ENCODE data around the gene RELA.

DNA sequence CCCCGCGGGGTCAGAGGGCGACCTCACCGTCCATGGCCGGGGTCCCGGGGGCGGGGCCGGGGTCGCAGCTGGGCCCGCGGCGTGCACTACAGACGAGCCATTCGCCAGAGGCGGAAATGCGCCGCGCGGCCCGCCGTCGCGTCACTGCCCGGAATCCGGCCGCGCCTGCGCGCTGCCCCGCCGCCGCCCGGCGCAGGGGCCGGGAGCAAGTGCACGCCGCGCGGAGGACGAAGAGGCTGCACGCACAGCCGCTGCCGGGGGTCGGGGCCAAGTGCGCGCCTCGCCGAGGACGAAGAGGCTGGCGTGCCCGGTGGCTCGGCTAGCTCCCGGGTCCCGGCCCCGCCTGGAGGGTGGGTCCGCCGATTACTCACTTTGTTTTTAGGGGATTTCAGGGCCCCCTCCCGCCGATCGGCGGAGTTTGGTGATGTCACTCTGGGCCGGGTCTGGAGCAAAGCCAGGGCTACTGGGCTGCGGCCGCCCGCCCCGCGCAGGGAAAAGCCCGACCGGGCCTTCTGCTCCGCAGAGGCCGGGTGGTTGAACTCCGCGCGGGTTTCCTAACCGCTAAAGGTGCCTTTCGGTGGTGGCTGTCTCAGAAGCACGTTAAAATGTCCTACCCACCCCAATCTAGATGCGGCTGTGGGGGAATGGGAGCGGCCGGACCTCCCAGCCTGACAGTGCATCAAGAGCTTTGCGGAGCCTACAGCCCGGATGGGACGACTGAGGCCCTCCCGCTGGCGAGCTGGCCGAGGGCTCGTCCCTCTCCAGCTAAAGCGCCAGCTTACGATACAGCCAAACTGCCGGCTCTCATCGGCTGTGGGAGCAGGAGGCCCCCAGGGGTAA is at the start of gene RELA:
- TF ChIP-seq, protein P1, sequence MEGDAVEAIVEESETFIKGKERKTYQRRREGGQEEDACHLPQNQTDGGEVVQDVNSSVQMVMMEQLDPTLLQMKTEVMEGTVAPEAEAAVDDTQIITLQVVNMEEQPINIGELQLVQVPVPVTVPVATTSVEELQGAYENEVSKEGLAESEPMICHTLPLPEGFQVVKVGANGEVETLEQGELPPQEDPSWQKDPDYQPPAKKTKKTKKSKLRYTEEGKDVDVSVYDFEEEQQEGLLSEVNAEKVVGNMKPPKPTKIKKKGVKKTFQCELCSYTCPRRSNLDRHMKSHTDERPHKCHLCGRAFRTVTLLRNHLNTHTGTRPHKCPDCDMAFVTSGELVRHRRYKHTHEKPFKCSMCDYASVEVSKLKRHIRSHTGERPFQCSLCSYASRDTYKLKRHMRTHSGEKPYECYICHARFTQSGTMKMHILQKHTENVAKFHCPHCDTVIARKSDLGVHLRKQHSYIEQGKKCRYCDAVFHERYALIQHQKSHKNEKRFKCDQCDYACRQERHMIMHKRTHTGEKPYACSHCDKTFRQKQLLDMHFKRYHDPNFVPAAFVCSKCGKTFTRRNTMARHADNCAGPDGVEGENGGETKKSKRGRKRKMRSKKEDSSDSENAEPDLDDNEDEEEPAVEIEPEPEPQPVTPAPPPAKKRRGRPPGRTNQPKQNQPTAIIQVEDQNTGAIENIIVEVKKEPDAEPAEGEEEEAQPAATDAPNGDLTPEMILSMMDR (conservative IDR thresholded peaks at IDR 0.05; ENCODE audit: low read depth in 2 of 2): no peak
- no peak for TF ChIP-seq NANOG (IDR thresholded peaks at IDR 0.05; ENCODE audit: borderline replicate concordance)
- TF ChIP-seq POLR2AphosphoS5 (IDR thresholded peaks at IDR 0.05; ENCODE audit: low read depth): peak; percentile 43; the same call in 1 of the 2 replicates
- no peak for TF ChIP-seq EZH2 (IDR thresholded peaks at IDR 0.05; ENCODE audit: low read depth, unreplicated experiment)
- no peak for TF ChIP-seq EZH2phosphoT487 (IDR thresholded peaks at IDR 0.05; ENCODE audit: unreplicated experiment)
- TF ChIP-seq, protein P2, sequence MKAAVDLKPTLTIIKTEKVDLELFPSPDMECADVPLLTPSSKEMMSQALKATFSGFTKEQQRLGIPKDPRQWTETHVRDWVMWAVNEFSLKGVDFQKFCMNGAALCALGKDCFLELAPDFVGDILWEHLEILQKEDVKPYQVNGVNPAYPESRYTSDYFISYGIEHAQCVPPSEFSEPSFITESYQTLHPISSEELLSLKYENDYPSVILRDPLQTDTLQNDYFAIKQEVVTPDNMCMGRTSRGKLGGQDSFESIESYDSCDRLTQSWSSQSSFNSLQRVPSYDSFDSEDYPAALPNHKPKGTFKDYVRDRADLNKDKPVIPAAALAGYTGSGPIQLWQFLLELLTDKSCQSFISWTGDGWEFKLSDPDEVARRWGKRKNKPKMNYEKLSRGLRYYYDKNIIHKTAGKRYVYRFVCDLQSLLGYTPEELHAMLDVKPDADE (IDR thresholded peaks at IDR 0.05): no peak
- TF ChIP-seq, protein P3, sequence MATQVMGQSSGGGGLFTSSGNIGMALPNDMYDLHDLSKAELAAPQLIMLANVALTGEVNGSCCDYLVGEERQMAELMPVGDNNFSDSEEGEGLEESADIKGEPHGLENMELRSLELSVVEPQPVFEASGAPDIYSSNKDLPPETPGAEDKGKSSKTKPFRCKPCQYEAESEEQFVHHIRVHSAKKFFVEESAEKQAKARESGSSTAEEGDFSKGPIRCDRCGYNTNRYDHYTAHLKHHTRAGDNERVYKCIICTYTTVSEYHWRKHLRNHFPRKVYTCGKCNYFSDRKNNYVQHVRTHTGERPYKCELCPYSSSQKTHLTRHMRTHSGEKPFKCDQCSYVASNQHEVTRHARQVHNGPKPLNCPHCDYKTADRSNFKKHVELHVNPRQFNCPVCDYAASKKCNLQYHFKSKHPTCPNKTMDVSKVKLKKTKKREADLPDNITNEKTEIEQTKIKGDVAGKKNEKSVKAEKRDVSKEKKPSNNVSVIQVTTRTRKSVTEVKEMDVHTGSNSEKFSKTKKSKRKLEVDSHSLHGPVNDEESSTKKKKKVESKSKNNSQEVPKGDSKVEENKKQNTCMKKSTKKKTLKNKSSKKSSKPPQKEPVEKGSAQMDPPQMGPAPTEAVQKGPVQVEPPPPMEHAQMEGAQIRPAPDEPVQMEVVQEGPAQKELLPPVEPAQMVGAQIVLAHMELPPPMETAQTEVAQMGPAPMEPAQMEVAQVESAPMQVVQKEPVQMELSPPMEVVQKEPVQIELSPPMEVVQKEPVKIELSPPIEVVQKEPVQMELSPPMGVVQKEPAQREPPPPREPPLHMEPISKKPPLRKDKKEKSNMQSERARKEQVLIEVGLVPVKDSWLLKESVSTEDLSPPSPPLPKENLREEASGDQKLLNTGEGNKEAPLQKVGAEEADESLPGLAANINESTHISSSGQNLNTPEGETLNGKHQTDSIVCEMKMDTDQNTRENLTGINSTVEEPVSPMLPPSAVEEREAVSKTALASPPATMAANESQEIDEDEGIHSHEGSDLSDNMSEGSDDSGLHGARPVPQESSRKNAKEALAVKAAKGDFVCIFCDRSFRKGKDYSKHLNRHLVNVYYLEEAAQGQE (IDR thresholded peaks at IDR 0.05; ENCODE audit: unreplicated experiment): no peak
